ENCODE measurements around the gene PRKCE. TPM values are rescaled to one million over a fixed set of nuclear protein-coding genes. Genes with fewer than 3 reads are reported as not detected.

PRKCE gene
- total RNA-seq, 5 donors from 2014 or later (not counting 1 experiment from before 2014, with no cell fraction given) = 16.5 to 29.8 (median 23.4) TPM

DNA sequence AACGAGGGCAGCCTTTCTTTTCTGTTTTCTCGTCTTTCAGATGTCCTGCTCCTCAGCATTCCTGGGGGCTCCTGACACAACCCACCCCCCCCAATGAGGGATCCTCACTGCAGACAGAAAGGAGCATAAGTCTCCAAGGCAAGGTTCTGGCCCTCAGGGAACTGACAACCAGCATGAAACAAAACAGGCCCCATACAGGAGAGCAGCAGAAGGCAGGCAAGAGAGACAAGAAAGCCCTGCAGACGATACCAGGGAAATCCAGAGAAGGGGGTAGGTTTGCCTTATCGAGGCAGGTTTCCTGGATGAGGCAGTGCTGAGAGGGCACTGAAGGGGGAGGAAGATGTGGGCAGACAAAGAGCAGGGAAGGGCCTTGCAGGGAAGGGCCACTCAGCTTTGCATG is 541.9 kb downstream of the PRKCE start:
- ATAC-seq (replicated peaks in 1 of 4) = no peak
- no peak for DNase-seq
- Histone ChIP-seq H3K36me3 (ENCODE audit: control insufficient read depth in 2 of 2, extremely low read depth in 1 of 2, insufficient read depth in 1 of 2, low read length in 1 of 2) (no peaks in the 10 kb centered on the region), H3K27me3 (replicated peaks in 1 of 2; ENCODE audit: control insufficient read depth in 2 of 2, extremely low read depth in 1 of 2, insufficient read depth in 2 of 2, low read length in 1 of 2) (peaks cover 0 to 3% of the 10 kb centered on the region in 2 experiments), H3K4me3 (ENCODE audit: control insufficient read depth in 1 of 2, extremely low read depth in 1 of 2, low read length in 1 of 2) (no peak overlapping the region), H3K9me3 (no peaks in the 10 kb centered on the region), H3K4me1 (ENCODE audit: control insufficient read depth in 1 of 2, extremely low read depth in 1 of 2, insufficient read depth in 2 of 2, low read length in 2 of 2) (no peaks in the 10 kb centered on the region), H3K27ac (ENCODE audit: low read length) (no peak overlapping the region)
- Mint-ChIP-seq H3K27ac (no peak overlapping the region), H3K4me3 (no peak overlapping the region), H3K4me1 (peaks cover 0 to 11% (median 2%) of the 10 kb centered on the region in 3 donors), H3K9me3 (no peaks in the 10 kb centered on the region), H3K27me3 (no peaks in the 10 kb centered on the region), H3K36me3 (no peaks in the 10 kb centered on the region)
- POLR2A ChIA-PET = no interaction called here
- WGBS (ENCODE audit: insufficient coverage) = 73% methylated on average over 4 of the region's 4 CpGs
- CTCF ChIA-PET = no interaction called here

DNA sequence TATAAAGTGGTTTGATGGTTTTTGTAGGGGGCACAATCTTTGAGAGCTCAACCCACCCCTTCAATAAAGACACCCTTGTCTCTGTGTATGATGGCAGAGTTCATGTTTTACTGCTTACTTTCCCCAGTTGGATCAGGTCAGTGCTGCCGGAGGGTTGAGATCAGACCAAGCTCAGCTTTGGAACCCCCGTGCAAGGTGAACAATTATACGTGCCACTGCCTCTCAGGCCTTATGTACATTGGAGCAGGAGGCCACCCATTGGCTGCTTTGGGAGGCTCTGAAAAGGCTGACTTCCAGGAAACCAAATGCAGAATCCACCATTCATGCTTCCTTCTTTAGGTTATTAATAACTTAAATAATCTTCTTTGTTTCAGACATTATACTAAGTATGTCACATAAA is 542.4 kb downstream of the PRKCE start:
- H3K27ac ChIP-seq (ENCODE audit: low read length) = no peak overlapping the region
- H3K36me3 ChIP-seq (ENCODE audit: control insufficient read depth in 2 of 2, extremely low read depth in 1 of 2, insufficient read depth in 1 of 2, low read length in 1 of 2) = no peaks in the 10 kb centered on the region
- Mint-ChIP-seq H3K9me3 (no peaks in the 10 kb centered on the region), H3K4me1 (peaks cover 0 to 11% (median 2%) of the 10 kb centered on the region in 3 donors), H3K27me3 (no peaks in the 10 kb centered on the region), H3K27ac (no peak overlapping the region), H3K4me3 (no peak overlapping the region), H3K36me3 (no peaks in the 10 kb centered on the region)
- ATAC-seq (replicated peaks in 1 of 4) = no peak
- no peak overlapping the region for H3K4me3 ChIP-seq (ENCODE audit: control insufficient read depth in 1 of 2, extremely low read depth in 1 of 2, low read length in 1 of 2)
- ChIA-PET CTCF (no interaction called here), POLR2A (no interaction called here)
- no peaks in the 10 kb centered on the region for H3K4me1 ChIP-seq (ENCODE audit: control insufficient read depth in 1 of 2, extremely low read depth in 1 of 2, insufficient read depth in 2 of 2, low read length in 2 of 2)
- no peak for DNase-seq
- 97% methylated on average over 3 of the region's 3 CpGs for WGBS (ENCODE audit: insufficient coverage)
- H3K9me3 ChIP-seq = no peaks in the 10 kb centered on the region
- H3K27me3 ChIP-seq (replicated peaks in 1 of 2; ENCODE audit: control insufficient read depth in 2 of 2, extremely low read depth in 1 of 2, insufficient read depth in 2 of 2, low read length in 1 of 2) = peaks cover 0 to 3% of the 10 kb centered on the region in 2 experiments

DNA sequence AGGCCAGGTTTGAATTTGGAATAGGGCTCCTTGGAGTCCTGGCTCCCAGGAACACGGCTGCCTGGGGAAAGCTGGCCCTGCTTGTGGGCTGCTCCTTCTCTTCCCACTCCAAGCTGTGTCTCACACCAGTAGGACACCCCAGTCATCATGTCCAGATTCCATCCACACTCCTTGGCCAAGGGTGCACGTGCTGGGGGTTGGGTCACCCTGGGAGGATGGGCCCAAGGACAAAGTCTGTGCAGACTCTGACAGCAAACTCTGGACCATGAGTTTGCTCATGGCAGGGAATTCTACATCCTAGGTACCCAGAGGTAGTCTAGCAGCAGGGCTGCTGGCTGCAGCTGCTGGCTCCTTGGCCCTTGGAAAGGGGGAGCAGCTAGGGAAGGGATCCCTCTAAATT is 543.4 kb downstream of the PRKCE start:
- H3K27me3 Mint-ChIP-seq = no peaks in the 10 kb centered on the region
- H3K27me3 ChIP-seq (replicated peaks in 1 of 2; ENCODE audit: control insufficient read depth in 2 of 2, extremely low read depth in 1 of 2, insufficient read depth in 2 of 2, low read length in 1 of 2) = peaks cover 0 to 3% of the 10 kb centered on the region in 2 experiments
- peaks cover 2 to 14% (median 4%) of the 10 kb centered on the region in 3 donors for H3K4me1 Mint-ChIP-seq
- DNase-seq (no peak), ATAC-seq (replicated peaks in 1 of 4) (no peak)
- H3K27ac ChIP-seq (ENCODE audit: low read length) = no peak overlapping the region
- 53% methylated on average over 2 of the region's 2 CpGs for WGBS (ENCODE audit: insufficient coverage)
- ChIA-PET POLR2A (no interaction called here), CTCF (no interaction called here)
- H3K36me3 Mint-ChIP-seq = no peaks in the 10 kb centered on the region
- no peak overlapping the region for H3K4me3 Mint-ChIP-seq
- no peaks in the 10 kb centered on the region for H3K36me3 ChIP-seq (ENCODE audit: control insufficient read depth in 2 of 2, extremely low read depth in 1 of 2, insufficient read depth in 1 of 2, low read length in 1 of 2)
- no peaks in the 10 kb centered on the region for H3K4me1 ChIP-seq (ENCODE audit: control insufficient read depth in 1 of 2, extremely low read depth in 1 of 2, insufficient read depth in 2 of 2, low read length in 2 of 2)
- no peaks in the 10 kb centered on the region for H3K9me3 Mint-ChIP-seq
- H3K27ac Mint-ChIP-seq = no peak overlapping the region
- no peaks in the 10 kb centered on the region for H3K9me3 ChIP-seq
- no peak overlapping the region for H3K4me3 ChIP-seq (ENCODE audit: control insufficient read depth in 1 of 2, extremely low read depth in 1 of 2, low read length in 1 of 2)

DNA sequence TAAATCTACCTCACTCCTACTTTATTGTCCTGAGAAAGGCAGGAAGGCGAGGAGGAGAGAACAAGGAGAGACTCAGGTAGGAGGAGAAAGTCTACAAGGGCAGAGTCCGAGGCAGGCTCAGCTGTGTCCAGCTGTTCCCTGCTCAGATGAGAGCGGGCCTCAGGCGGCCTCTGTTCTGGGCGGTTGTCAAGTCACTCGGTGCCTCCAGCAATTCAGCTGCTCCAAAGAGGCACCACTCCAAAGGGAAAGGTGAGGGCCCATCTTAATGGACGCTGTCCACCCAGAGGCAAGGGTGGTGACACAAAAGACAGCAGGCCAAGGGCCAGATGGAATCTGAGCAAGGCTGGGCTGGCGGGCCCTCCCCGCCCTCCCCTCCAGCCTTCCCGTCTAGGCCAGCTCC is 544.3 kb downstream of the PRKCE start:
- H3K4me1 ChIP-seq (ENCODE audit: control insufficient read depth in 1 of 2, extremely low read depth in 1 of 2, insufficient read depth in 2 of 2, low read length in 2 of 2) = peaks cover 3 to 8% of the 10 kb centered on the region in 2 experiments
- ChIA-PET POLR2A (no interaction called here), CTCF (no interaction called here)
- no peaks in the 10 kb centered on the region for H3K9me3 ChIP-seq
- H3K4me3 Mint-ChIP-seq = no peak overlapping the region
- no peaks in the 10 kb centered on the region for H3K9me3 Mint-ChIP-seq
- H3K4me1 Mint-ChIP-seq = peaks cover 11 to 23% (median 14%) of the 10 kb centered on the region in 3 donors
- no peak overlapping the region for H3K27ac ChIP-seq (ENCODE audit: low read length)
- H3K36me3 ChIP-seq (ENCODE audit: control insufficient read depth in 2 of 2, extremely low read depth in 1 of 2, insufficient read depth in 1 of 2, low read length in 1 of 2) = no peaks in the 10 kb centered on the region
- H3K4me3 ChIP-seq (ENCODE audit: control insufficient read depth in 1 of 2, extremely low read depth in 1 of 2, low read length in 1 of 2) = no peak overlapping the region
- no peak overlapping the region for H3K27ac Mint-ChIP-seq
- WGBS (ENCODE audit: insufficient coverage) = 98% methylated on average over 5 of the region's 10 CpGs
- DNase-seq (no peak), ATAC-seq (replicated peaks in 1 of 4) (no peak)
- no peaks in the 10 kb centered on the region for H3K27me3 Mint-ChIP-seq
- H3K27me3 ChIP-seq (replicated peaks in 1 of 2; ENCODE audit: control insufficient read depth in 2 of 2, extremely low read depth in 1 of 2, insufficient read depth in 2 of 2, low read length in 1 of 2) = peaks cover 0 to 3% of the 10 kb centered on the region in 2 experiments
- no peaks in the 10 kb centered on the region for H3K36me3 Mint-ChIP-seq

DNA sequence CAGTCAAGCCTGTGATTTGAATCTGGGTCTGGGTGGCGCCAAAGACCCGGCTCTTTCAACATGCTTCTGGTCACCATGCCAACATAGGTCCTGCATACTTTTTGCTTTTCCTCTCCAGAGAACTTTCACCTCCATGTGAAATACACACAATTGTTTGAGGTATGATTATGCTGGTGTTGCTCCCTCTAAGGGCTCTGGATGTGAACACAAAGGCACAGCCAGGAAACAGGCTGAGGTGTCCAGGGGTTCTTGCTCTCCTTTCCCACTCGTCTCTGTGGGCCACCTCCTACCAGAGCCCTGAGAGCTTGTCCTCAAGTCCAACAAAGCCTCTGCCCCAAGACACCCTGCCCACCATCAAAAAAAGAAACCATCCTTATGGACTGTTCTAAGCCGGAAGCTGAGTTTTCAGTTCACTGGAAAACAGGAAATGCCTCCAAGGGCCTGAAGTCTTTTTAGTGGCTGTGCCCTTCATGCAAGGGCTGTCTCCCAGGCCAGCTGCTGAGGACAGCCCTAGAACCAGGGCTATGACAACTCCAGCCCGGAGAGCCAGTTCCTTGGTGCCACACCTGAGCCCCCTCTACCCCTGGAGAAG is 545.5 kb downstream of the PRKCE start:
- Histone ChIP-seq H3K4me3 (ENCODE audit: control insufficient read depth in 1 of 2, extremely low read depth in 1 of 2, low read length in 1 of 2) (no peak overlapping the region), H3K4me1 (ENCODE audit: control insufficient read depth in 1 of 2, extremely low read depth in 1 of 2, insufficient read depth in 2 of 2, low read length in 2 of 2) (peaks cover 3 to 9% of the 10 kb centered on the region in 2 experiments), H3K27ac (ENCODE audit: low read length) (no peak overlapping the region), H3K36me3 (ENCODE audit: control insufficient read depth in 2 of 2, extremely low read depth in 1 of 2, insufficient read depth in 1 of 2, low read length in 1 of 2) (no peaks in the 10 kb centered on the region), H3K9me3 (no peaks in the 10 kb centered on the region), H3K27me3 (replicated peaks in 1 of 2; ENCODE audit: control insufficient read depth in 2 of 2, extremely low read depth in 1 of 2, insufficient read depth in 2 of 2, low read length in 1 of 2) (peaks cover 0 to 3% of the 10 kb centered on the region in 2 experiments)
- Mint-ChIP-seq H3K36me3 (no peaks in the 10 kb centered on the region), H3K4me3 (no peak overlapping the region), H3K4me1 (peaks cover 17 to 32% (median 23%) of the 10 kb centered on the region in 3 donors), H3K27me3 (no peaks in the 10 kb centered on the region), H3K9me3 (no peaks in the 10 kb centered on the region), H3K27ac (no peak overlapping the region)
- WGBS (ENCODE audit: insufficient coverage) = 43% methylated on average over 2 of the region's 5 CpGs
- ATAC-seq (replicated peaks in 1 of 4) = peak in 1 of 4 experiments; percentile 29
- DNase-seq = no peak
- POLR2A ChIA-PET = interaction anchor here in 1 of 2 donors (0.5 kb wide), 1 partner anchor 22 kb away, joined by 4 read pairs; no protein-coding TSS in a partner anchor
- CTCF ChIA-PET = no interaction called here

DNA sequence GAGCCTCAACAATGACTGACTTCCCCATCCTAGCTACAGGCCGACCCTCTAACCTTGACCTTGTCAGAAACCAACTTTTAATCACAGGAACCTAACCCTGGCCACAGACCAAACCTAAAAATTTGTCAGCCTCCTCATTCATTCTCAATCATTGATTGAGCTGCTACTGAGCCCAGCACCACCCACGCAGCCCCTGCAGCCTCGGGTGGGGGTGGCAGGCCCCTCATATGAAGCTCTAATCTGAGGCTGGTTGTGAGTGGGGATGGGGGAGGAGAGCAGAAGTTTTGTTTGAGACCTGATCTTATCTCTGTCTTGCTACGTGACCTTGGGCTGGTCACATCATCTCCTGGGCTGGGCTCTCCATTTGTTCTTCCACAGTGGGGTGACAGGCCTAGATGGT is 546.2 kb downstream of the PRKCE start:
- Histone ChIP-seq H3K9me3 (no peaks in the 10 kb centered on the region), H3K36me3 (ENCODE audit: control insufficient read depth in 2 of 2, extremely low read depth in 1 of 2, insufficient read depth in 1 of 2, low read length in 1 of 2) (no peaks in the 10 kb centered on the region), H3K4me1 (ENCODE audit: control insufficient read depth in 1 of 2, extremely low read depth in 1 of 2, insufficient read depth in 2 of 2, low read length in 2 of 2) (peaks cover 3 to 9% of the 10 kb centered on the region in 2 experiments), H3K27me3 (replicated peaks in 1 of 2; ENCODE audit: control insufficient read depth in 2 of 2, extremely low read depth in 1 of 2, insufficient read depth in 2 of 2, low read length in 1 of 2) (no peaks in the 10 kb centered on the region), H3K27ac (ENCODE audit: low read length) (no peak overlapping the region), H3K4me3 (ENCODE audit: control insufficient read depth in 1 of 2, extremely low read depth in 1 of 2, low read length in 1 of 2) (no peak overlapping the region)
- ChIA-PET POLR2A (interaction anchor here in 1 of 2 donors (0.5 kb wide), 1 partner anchor 23 kb away, joined by 4 read pairs; no protein-coding TSS in a partner anchor), CTCF (no interaction called here)
- 29% methylated on average over 1 of the region's 4 CpGs for WGBS (ENCODE audit: insufficient coverage)
- H3K4me1 Mint-ChIP-seq = peaks cover 17 to 33% (median 23%) of the 10 kb centered on the region in 3 donors
- no peak for ATAC-seq (replicated peaks in 1 of 4)
- no peaks in the 10 kb centered on the region for H3K36me3 Mint-ChIP-seq
- H3K27ac Mint-ChIP-seq = no peak overlapping the region
- no peaks in the 10 kb centered on the region for H3K27me3 Mint-ChIP-seq
- H3K4me3 Mint-ChIP-seq = no peak overlapping the region
- no peak for DNase-seq
- no peaks in the 10 kb centered on the region for H3K9me3 Mint-ChIP-seq
